HG03103 (cell line): ENCODE measurements around the gene RBKS.

ENCODE experiments used
- ATAC-seq: cut with Tn5 transposase; IDR thresholded peaks from one replicate; pipeline ENCODE4 v1.9.1; 2021; ENCODE audit warnings: low read depth; ENCODE audit not compliant: unreplicated experiment

RBKS gene

DNA sequence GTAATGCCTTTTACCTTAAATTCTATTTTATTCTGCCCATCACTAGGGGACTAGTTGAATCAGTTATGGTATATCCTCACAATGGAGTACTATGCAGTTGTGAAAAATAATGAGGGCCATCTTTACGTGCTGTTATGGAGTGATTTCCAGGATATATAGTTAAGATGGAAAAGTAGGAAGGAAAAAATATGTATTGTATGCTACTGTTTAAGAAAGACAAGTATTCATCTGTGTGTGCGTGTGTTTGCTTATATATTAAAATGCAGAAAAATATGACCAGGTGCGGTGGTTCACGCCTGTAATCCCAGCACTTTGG lies 151.2 kb downstream of the RBKS start:
- ATAC-seq = no peak

DNA sequence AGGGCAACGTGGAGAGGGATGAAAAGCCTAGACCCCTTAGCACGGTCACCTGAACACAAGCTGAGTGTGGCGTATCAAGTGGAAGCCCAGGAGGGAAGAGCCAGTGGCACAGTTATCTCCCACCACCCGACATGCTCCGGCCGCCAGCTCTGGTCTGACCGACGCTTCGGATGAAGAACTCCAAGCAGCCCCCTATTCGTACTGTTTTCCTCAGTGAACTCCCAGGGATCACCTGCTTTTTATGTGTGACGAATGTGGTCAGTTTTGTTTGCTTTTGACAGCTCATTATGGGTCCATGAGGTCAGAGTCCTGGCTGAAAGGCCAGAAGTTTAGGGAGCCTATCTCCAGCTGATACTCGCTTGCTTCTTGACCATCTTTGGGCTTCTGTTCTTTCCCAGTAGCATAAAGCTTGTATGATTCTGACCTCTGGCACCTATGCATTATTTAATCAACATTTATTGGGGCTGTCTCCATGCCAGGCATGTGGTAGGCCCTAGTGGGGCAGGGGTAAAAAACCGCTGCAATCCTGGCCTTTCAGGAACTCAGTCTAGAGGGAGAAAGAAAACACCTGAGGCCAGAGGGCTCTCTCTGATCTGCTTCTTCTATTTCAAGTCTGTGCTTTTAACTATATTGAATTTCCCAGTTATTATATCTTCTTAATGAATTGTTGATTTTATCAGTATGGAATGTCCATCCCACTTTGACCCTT lies 151.7 kb downstream of the RBKS start:
- no peak for ATAC-seq

DNA sequence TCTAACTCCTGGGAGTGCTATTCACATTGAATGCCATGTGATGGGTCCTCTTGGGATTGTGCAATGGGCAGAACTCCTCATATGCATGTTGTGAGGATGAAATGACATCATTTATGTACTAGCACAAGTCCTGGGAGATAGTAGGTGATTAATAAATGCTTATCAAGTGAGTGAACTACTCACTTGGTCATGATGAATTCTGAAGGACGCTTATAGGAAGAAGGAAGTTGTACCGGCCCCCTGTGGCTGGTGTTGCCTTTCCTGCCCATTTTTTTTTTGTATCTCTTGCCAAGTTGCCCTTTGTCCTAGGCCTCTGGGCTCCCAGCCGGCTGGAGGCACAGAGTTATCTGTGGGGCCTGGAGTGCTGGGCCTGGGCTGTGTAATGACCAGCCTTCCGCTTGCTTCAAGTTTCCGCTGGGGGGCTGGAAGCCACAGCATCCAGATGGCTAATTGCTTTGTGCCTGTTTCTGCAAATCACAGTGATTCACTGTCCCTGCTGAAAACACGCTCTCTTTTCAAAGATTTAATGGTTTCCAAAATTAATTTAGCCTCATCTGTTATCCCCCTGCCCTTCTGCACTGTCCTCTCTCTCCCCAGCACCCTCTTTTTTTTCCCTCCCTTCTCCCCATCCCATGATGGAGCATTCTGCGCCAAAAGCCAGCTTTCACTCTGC lies 152.4 kb downstream of the RBKS start:
- ATAC-seq = no peak

DNA sequence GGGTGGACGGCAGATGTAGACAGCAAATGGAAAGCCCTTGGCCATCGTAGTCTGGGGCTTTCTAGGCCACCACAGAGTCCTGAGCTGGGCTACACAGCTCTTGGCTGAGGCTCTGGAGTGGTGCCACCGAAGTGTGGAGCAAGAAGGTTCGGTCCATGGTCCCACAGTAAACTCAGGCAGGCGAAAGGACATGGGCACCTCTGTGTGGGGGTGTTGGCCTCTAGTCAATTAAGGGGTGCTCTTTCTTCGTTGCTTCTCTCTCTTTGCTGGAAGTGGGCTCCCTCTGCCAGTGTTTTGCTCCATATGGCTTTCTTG lies 153.3 kb downstream of the RBKS start:
- no peak for ATAC-seq

DNA sequence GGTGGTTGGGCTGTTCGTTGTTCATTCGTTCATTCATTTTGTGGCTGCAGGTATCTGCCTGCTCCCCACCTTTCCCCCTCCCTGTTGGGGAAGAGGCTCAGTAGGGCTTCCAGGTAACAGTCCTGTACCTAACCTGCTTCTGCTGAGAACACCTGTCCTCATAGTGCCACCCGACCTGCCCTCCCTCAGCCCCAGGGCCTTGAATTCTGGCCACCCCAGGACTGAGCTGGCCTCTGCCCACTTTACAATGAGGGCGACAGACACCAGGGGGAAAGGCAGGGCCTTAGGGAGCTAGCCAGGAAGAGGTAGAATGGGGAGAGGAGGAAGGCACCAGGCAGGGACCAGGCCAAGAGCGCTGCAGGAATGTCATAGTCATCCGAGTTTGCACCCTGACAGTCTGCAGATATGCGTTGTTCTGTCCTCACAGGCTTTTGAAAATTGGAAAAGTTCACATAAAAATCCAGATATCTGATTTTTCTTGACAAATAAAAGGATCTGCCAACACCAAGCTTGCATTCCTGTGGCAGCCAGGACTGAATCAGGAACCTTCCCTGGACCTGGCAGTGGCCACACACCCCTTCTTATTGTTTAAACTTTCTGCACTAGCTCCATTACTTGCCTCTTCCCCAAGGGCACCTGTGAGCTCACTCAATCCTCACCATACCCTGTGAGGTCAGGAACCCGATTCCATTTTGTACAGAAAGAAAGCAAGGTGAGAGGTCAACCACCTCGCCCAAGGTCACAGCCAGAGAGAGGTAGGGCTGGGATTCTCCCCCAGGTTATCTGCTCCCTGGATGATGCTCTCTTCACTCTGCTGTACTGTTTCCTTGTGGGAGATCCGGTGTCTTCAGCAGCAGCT lies 153.9 kb downstream of the RBKS start:
- ATAC-seq = no peak

DNA sequence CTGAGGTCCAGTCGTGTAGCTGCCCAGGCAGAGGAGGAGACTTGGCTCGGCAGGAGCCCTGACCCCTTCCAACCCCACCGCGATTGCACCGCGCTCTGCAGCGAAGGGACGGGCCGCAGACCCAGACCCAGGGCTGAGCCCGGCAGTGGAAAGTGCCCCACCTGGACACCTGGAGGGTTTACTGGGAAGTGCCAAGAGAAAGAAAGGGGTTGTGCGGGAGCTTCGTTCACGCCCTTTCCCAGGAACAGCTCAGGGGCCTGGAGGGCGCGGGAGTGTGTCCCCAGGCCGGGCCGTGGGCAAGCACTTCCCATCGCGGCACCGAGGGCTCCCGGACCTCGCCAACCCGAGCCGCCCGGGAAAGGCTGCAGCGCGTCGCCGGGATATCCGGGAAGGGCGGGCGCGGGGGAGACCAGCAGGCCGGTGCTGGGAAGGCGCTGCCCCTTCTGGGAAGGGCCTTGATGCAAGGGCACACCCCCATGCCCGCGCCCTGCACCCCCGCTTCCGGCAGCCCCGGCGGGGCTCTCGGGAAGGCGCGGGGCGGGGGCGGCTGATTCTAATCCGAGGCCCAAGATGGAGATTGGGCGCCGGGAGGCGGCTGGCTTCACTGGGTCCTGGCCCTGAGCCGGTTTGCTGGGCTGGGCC lies 154.8 kb downstream of the RBKS start:
- ATAC-seq = no peak

DNA sequence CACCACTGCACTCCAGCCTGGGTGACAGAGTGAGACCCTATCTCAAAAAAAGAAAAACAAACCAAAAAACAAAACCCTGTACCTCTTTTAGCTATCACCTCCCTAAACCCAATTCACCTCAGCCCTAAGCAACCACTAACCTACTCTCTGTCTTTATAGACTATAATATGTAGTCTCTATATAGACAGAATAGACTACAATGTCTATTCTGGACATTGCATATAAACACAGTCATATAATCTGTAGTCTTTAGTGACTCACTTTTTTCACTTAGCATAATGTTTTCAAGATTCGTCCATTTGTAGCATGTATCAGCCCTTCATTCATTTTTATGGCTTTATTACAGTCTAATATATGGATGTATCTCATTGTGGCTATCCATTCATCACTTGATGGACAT lies 155.9 kb downstream of the RBKS start:
- ATAC-seq = no peak
